Testis (tissue), 2 donors: Measurements from ENCODE around the gene TRIM29.

Experiments
- CTCF ChIP-seq, 3 experiments: fragments of 450-650 bp in 2 of 3; fragments of 200-600 bp in 1 of 3; sonication (generic) in 1 of 3; IDR thresholded peaks; one replicate each; pipeline ENCODE4 v1.5.1; 2016 to 2019; ENCODE audit warnings: antibody characterized with exemption in 3 of 3, mild to moderate bottlenecking in 2 of 3, moderate library complexity in 1 of 3
- POLR2A ChIP-seq: fragments of 450-650 bp; IDR thresholded peaks from one replicate; pipeline ENCODE4 v1.6.1; 2017; ENCODE audit warnings: antibody characterized with exemption, mild to moderate bottlenecking, moderate library complexity

GRCh38 chr11:120151536-120151935 is 13.6 kb upstream of the TRIM29 start:
- no peak for TF ChIP-seq CTCF (IDR thresholded peaks at IDR 0.05)
- TF ChIP-seq POLR2A: no peak
